SH-SY5Y (cell line): Measurements from ENCODE around the gene TXNL1.

Experiments used
- GATA2 ChIP-seq: IDR thresholded peaks from 2 replicates; pipeline ENCODE4 v1.6.1; 2011; ENCODE audit warnings: mild to moderate bottlenecking, low read depth, low read length
- GATA3 ChIP-seq: IDR thresholded peaks from 2 replicates; pipeline ENCODE4 v1.6.1; 2011; ENCODE audit warnings: low read depth, mild to moderate bottlenecking, low read length, moderate library complexity

DNA sequence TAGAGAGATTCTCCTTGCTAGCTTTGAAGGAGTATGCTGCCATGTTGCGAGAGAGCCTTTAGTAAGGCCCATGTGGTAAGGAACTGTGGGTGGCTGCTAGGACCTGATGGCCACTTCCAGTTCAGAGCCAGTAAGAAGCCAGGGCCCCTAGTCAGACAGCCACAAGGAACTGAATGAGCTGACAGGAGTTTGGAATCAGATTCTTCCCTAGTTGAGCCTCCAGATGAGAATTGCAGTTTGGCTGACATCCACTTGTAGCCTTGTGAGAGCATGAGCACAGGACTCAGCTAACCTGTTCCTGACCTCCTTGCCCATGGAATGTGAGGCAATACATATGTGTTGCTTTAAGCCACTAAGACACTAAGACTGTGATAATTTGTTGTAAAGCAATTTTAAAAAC lies 11.6 kb upstream of the TXNL1 start:
- TF ChIP-seq GATA2 (no peak), GATA3 (no peak)
